ENCODE data around the gene EHF.

The EHF gene

GRCh38 chr11:34656062-34656720 lies 35.3 kb downstream of the EHF start:
- Histone ChIP-seq H3K9ac (ENCODE audit: low read depth, low read length) (no peak overlapping the region), H3K4me1 (ENCODE audit: insufficient read depth, low read length) (peaks cover 37% of the 10 kb centered on the region), H3K27me3 (ENCODE audit: insufficient read depth, low read length) (no peaks in the 10 kb centered on the region), H3K4me3 (ENCODE audit: low read length) (no peak overlapping the region), H3K9me3 (ENCODE audit: insufficient read depth, low read depth, low read length) (no peaks in the 10 kb centered on the region), H3K27ac (ENCODE audit: low read depth, low read length) (no peak overlapping the region), H3K36me3 (ENCODE audit: insufficient read depth, low read length) (no peaks in the 10 kb centered on the region)
- 88% methylated on average over 5 of the region's 5 CpGs for WGBS

GRCh38 chr11:34658071-34659015 lies 37.5 kb downstream of the EHF start:
- 92% methylated on average over 9 of the region's 14 CpGs for WGBS
- H3K4me3 ChIP-seq (ENCODE audit: low read length): no peak overlapping the region
- H3K9ac ChIP-seq (ENCODE audit: low read depth, low read length): no peak overlapping the region
- H3K36me3 ChIP-seq (ENCODE audit: insufficient read depth, low read length): no peaks in the 10 kb centered on the region
- H3K4me1 ChIP-seq (ENCODE audit: insufficient read depth, low read length): peaks cover 23% of the 10 kb centered on the region
- no peaks in the 10 kb centered on the region for H3K27me3 ChIP-seq (ENCODE audit: insufficient read depth, low read length)
- H3K9me3 ChIP-seq (ENCODE audit: insufficient read depth, low read depth, low read length): no peaks in the 10 kb centered on the region
- no peak overlapping the region for H3K27ac ChIP-seq (ENCODE audit: low read depth, low read length)

GRCh38 chr11:34659096-34659733 lies 38.3 kb downstream of the EHF start:
- Histone ChIP-seq H3K9me3 (ENCODE audit: insufficient read depth, low read depth, low read length) (no peaks in the 10 kb centered on the region), H3K4me1 (ENCODE audit: insufficient read depth, low read length) (peaks cover 18% of the 10 kb centered on the region), H3K27ac (ENCODE audit: low read depth, low read length) (no peak overlapping the region), H3K4me3 (ENCODE audit: low read length) (no peak overlapping the region), H3K27me3 (ENCODE audit: insufficient read depth, low read length) (no peaks in the 10 kb centered on the region), H3K36me3 (ENCODE audit: insufficient read depth, low read length) (no peaks in the 10 kb centered on the region), H3K9ac (ENCODE audit: low read depth, low read length) (no peak overlapping the region)
- whole genome bisulfite sequencing: 92% methylated on average over 4 of the region's 4 CpGs

GRCh38 chr11:34665077-34665835 lies 44.4 kb downstream of the EHF start:
- H3K9ac ChIP-seq (ENCODE audit: low read depth, low read length): no peak overlapping the region
- no peaks in the 10 kb centered on the region for H3K36me3 ChIP-seq (ENCODE audit: insufficient read depth, low read length)
- peaks cover 4% of the 10 kb centered on the region; the same call in 1 of the 2 replicates for H3K4me1 ChIP-seq (ENCODE audit: insufficient read depth, low read length)
- no peak overlapping the region for H3K4me3 ChIP-seq (ENCODE audit: low read length)
- no peaks in the 10 kb centered on the region for H3K9me3 ChIP-seq (ENCODE audit: insufficient read depth, low read depth, low read length)
- WGBS: 92% methylated on average over 7 of the region's 7 CpGs
- H3K27me3 ChIP-seq (ENCODE audit: insufficient read depth, low read length): no peaks in the 10 kb centered on the region
- H3K27ac ChIP-seq (ENCODE audit: low read depth, low read length): no peak overlapping the region

GRCh38 chr11:34667810-34668582 lies 47.1 kb downstream of the EHF start:
- Histone ChIP-seq H3K9ac (ENCODE audit: low read depth, low read length) (no peak overlapping the region), H3K9me3 (ENCODE audit: insufficient read depth, low read depth, low read length) (no peaks in the 10 kb centered on the region), H3K27me3 (ENCODE audit: insufficient read depth, low read length) (no peaks in the 10 kb centered on the region), H3K27ac (ENCODE audit: low read depth, low read length) (no peak overlapping the region), H3K36me3 (ENCODE audit: insufficient read depth, low read length) (no peaks in the 10 kb centered on the region), H3K4me1 (ENCODE audit: insufficient read depth, low read length) (peaks cover 8% of the 10 kb centered on the region; the same call in 1 of the 2 replicates), H3K4me3 (ENCODE audit: low read length) (no peak overlapping the region)
- WGBS: 90% methylated on average over 4 of the region's 4 CpGs

GRCh38 chr11:34668583-34669053 lies 47.7 kb downstream of the EHF start:
- WGBS: 97% methylated on average over 4 of the region's 4 CpGs

GRCh38 chr11:34669458-34669857 lies 48.6 kb downstream of the EHF start:
- Histone ChIP-seq H3K4me3 (ENCODE audit: low read length) (no peak overlapping the region), H3K9ac (ENCODE audit: low read depth, low read length) (no peak overlapping the region), H3K4me1 (ENCODE audit: insufficient read depth, low read length) (peaks cover 8% of the 10 kb centered on the region; the same call in 1 of the 2 replicates), H3K9me3 (ENCODE audit: insufficient read depth, low read depth, low read length) (no peaks in the 10 kb centered on the region), H3K36me3 (ENCODE audit: insufficient read depth, low read length) (no peaks in the 10 kb centered on the region), H3K27ac (ENCODE audit: low read depth, low read length) (no peak overlapping the region), H3K27me3 (ENCODE audit: insufficient read depth, low read length) (no peaks in the 10 kb centered on the region)
- WGBS: 100% methylated on average over 3 of the region's 3 CpGs

More at GRCh38 chr11:34668583-34669053, 47.7 kb downstream of the EHF start:
- no peak overlapping the region for H3K4me3 ChIP-seq (ENCODE audit: low read length)
- peaks cover 8% of the 10 kb centered on the region; the same call in 1 of the 2 replicates for H3K4me1 ChIP-seq (ENCODE audit: insufficient read depth, low read length)
- no peaks in the 10 kb centered on the region for H3K27me3 ChIP-seq (ENCODE audit: insufficient read depth, low read length)
- no peak overlapping the region for H3K27ac ChIP-seq (ENCODE audit: low read depth, low read length)
- H3K9ac ChIP-seq (ENCODE audit: low read depth, low read length): no peak overlapping the region
- H3K9me3 ChIP-seq (ENCODE audit: insufficient read depth, low read depth, low read length): no peaks in the 10 kb centered on the region
- no peaks in the 10 kb centered on the region for H3K36me3 ChIP-seq (ENCODE audit: insufficient read depth, low read length)

GRCh38 chr11:34671117-34671516 lies 50.2 kb downstream of the EHF start:
- no peaks in the 10 kb centered on the region for H3K9me3 ChIP-seq (ENCODE audit: insufficient read depth, low read depth, low read length)
- no peaks in the 10 kb centered on the region for H3K36me3 ChIP-seq (ENCODE audit: insufficient read depth, low read length)
- H3K9ac ChIP-seq (ENCODE audit: low read depth, low read length): no peak overlapping the region
- WGBS: no CpG with 5 or more reads among the region's 1 CpG
- no peak overlapping the region for H3K4me3 ChIP-seq (ENCODE audit: low read length)
- peaks cover 8% of the 10 kb centered on the region; the same call in 1 of the 2 replicates for H3K4me1 ChIP-seq (ENCODE audit: insufficient read depth, low read length)
- H3K27ac ChIP-seq (ENCODE audit: low read depth, low read length): no peak overlapping the region
- H3K27me3 ChIP-seq (ENCODE audit: insufficient read depth, low read length): no peaks in the 10 kb centered on the region

GRCh38 chr11:34671946-34672345 lies 51.1 kb downstream of the EHF start:
- 100% methylated on average over 1 of the region's 1 CpG for WGBS
- Histone ChIP-seq H3K27me3 (ENCODE audit: insufficient read depth, low read length) (no peaks in the 10 kb centered on the region), H3K9ac (ENCODE audit: low read depth, low read length) (no peak overlapping the region), H3K4me3 (ENCODE audit: low read length) (no peak overlapping the region), H3K36me3 (ENCODE audit: insufficient read depth, low read length) (no peaks in the 10 kb centered on the region), H3K27ac (ENCODE audit: low read depth, low read length) (no peak overlapping the region), H3K4me1 (ENCODE audit: insufficient read depth, low read length) (peaks cover 8% of the 10 kb centered on the region; the same call in 1 of the 2 replicates), H3K9me3 (ENCODE audit: insufficient read depth, low read depth, low read length) (no peaks in the 10 kb centered on the region)

GRCh38 chr11:34674038-34674437 lies 53.1 kb downstream of the EHF start:
- WGBS: 56% methylated on average over 1 of the region's 1 CpG
- H3K27ac ChIP-seq (ENCODE audit: low read depth, low read length): no peak overlapping the region
- no peak overlapping the region for H3K9ac ChIP-seq (ENCODE audit: low read depth, low read length)
- H3K4me1 ChIP-seq (ENCODE audit: insufficient read depth, low read length): peaks cover 8% of the 10 kb centered on the region; the same call in 1 of the 2 replicates
- no peaks in the 10 kb centered on the region for H3K36me3 ChIP-seq (ENCODE audit: insufficient read depth, low read length)
- no peak overlapping the region for H3K4me3 ChIP-seq (ENCODE audit: low read length)
- no peaks in the 10 kb centered on the region for H3K9me3 ChIP-seq (ENCODE audit: insufficient read depth, low read depth, low read length)
- no peaks in the 10 kb centered on the region for H3K27me3 ChIP-seq (ENCODE audit: insufficient read depth, low read length)

Measured in HUES64 (cell line).